HUES48 (cell line): Measurements from ENCODE around the gene SORD.
"Not testable (repeated sequence)": the region's sequence is repeated elsewhere in the genome, so short reads cannot be mapped to it uniquely, and the experiment has no call there.

ENCODE experiments used
- H3K27ac ChIP-seq: one replicate; pipeline ENCODE4 v1.7.0; 2013; ENCODE audit warnings: low read depth, low read length, inconsistent platforms
- H3K27me3 ChIP-seq: 2 replicates; pipeline ENCODE4 v1.6.1; 2013; ENCODE audit warnings: mild to moderate bottlenecking, low read length; ENCODE audit not compliant: control insufficient read depth, insufficient read depth
- H3K36me3 ChIP-seq: 2 replicates; pipeline ENCODE4 v1.6.1; 2013; ENCODE audit warnings: low read length; ENCODE audit not compliant: control insufficient read depth, insufficient read depth
- H3K4me1 ChIP-seq: 2 replicates; pipeline ENCODE4 v1.6.1; 2013; ENCODE audit warnings: mild to moderate bottlenecking, low read length; ENCODE audit not compliant: control insufficient read depth, insufficient read depth
- H3K4me3 ChIP-seq: 2 replicates; pipeline ENCODE4 v1.5.1; 2013; ENCODE audit warnings: mild to moderate bottlenecking, low read depth, low read length
- H3K9ac ChIP-seq: 2 replicates; pipeline ENCODE4 v1.6.1; 2013; ENCODE audit warnings: mild to moderate bottlenecking, low read depth, low read length, moderate library complexity
- H3K9me3 ChIP-seq: 2 replicates; pipeline ENCODE4 v1.6.1; 2013; ENCODE audit warnings: low read length; ENCODE audit not compliant: control insufficient read depth, insufficient read depth

Gene SORD

DNA sequence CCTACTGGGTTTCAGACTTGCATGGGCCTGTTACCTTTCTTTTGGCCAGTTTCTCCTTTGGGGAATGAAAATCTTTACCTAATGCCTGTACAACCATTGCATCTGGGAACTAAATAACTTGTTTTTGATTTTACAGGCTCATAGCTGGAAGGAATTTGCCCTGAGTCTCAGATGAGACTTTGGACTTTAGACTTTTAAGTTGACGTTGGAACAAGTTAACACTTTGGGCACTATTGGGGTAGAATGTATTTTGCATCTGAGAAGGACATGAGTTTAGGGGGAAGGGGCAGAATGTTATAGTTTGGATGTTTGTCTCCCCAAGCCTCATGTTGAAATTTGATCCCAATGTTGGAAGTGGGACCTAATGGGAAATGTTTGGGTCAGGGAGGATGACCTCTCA is 21.8 kb upstream of the SORD start:
- not testable (repeated sequence) for H3K4me3 ChIP-seq, H3K9me3 ChIP-seq, H3K4me1 ChIP-seq, H3K27me3 ChIP-seq, H3K36me3 ChIP-seq, H3K9ac ChIP-seq, H3K27ac ChIP-seq

DNA sequence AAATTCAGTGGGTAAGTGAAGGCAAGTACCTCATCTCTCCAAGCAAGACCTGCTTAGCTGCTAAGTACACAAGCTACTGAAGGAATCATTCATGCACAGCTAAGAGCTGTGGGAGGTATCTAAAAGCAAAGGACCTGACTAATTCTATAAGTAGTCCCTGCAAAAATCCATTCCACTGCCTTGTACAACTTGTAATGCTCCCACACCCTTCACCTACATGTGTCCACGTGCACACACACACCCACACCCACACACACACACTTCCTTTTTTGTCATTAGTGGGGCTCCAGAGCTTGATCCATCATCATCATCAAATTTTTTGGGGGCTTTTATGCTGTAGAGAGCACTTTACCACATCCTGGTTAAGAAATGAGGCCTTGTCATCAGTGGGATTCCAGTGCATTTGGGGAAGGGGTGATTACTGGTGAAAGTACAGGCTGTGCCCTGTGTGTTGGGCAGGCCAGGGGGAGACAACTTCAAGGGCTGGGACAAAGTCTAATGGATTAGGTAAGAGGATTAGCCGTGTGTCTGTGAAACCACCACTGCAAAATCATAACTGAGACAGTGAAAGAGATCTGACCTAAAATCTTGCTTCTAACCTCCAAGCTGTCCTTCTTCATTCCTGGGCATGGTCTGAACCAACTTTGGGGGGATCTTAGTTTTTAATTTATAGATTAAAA is 19.1 kb upstream of the SORD start:
- not testable (repeated sequence) for H3K4me3 ChIP-seq, H3K4me1 ChIP-seq, H3K36me3 ChIP-seq, H3K27ac ChIP-seq, H3K9ac ChIP-seq, H3K27me3 ChIP-seq
- peaks cover 16% of the 10 kb centered on the region for H3K9me3 ChIP-seq

DNA sequence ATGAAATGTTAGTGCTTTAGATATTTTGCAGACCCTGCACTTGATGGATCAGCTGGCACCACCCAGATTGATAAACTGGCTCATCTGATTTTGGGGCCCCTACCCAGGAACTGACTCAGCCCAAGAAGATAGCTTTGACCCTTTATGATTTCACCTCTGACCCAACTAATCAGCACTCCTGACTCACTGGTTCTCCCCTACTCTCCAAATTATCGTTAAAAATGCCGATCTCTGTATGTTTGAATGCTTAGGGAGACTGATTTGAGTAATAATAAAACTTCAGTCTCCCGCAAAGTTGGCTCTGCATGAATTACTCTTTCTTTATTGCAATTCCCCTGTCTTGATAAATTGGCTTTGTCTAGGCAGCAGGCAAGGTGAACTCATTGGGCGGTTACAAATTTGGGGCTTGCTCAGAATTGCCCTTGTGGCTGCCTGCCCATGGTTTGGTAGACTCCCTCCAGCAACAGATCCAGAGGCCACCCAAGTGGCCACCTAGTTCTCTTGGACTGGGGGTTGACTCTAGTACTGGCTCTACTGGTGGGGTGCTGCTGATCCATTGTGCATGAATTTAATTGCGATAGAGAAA is 18.3 kb upstream of the SORD start:
- H3K27ac ChIP-seq, H3K36me3 ChIP-seq, H3K9ac ChIP-seq, H3K27me3 ChIP-seq, H3K4me1 ChIP-seq, H3K4me3 ChIP-seq: not testable (repeated sequence)
- H3K9me3 ChIP-seq, result peaks cover 16% of the 10 kb centered on the region

DNA sequence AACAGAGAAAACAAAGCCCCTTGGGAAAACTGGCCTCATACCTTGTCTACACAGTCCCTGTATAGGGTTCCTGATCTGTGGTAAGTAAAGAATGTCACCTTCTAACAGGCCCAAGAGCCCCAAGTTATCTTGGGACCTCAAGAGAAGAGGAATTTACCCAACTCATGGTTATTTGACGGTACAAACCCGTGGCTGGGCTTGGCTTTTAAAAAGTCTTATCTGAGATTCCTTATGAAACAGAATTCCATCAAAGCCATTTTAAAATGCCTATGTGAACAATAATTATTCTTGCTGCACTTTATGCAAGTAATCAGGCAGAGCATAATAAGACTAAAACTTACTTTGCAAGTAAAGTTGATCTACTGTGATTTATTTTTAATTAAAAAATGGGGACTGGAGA is 13.9 kb upstream of the SORD start:
- Histone ChIP-seq H3K4me1 (no peaks in the 10 kb centered on the region), H3K27me3 (no peaks in the 10 kb centered on the region), H3K27ac (no peak overlapping the region), H3K9ac (no peak overlapping the region), H3K9me3 (peaks cover 16% of the 10 kb centered on the region), H3K36me3 (no peaks in the 10 kb centered on the region), H3K4me3 (no peak overlapping the region)

DNA sequence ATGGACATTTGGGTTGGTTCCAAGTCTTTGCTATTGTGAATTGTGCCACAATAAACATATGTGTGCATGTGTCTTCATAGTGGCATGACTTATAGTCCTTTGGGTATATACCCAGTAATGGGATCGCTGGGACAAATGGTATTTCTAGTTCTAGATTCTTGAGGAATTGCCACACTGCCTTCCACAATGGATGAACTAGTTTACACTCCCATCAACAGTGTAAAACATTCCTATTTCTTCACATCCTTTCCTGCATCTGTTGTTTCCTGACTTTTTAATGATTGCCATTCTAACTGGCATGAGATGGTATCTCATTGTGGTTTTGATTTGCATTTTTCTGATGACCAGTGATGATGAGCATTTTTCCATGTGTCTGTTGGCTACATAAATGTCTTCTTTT is 7.9 kb upstream of the SORD start:
- H3K27me3 ChIP-seq, H3K9me3 ChIP-seq, H3K4me3 ChIP-seq, H3K4me1 ChIP-seq, H3K36me3 ChIP-seq, H3K27ac ChIP-seq, H3K9ac ChIP-seq: not testable (repeated sequence)

DNA sequence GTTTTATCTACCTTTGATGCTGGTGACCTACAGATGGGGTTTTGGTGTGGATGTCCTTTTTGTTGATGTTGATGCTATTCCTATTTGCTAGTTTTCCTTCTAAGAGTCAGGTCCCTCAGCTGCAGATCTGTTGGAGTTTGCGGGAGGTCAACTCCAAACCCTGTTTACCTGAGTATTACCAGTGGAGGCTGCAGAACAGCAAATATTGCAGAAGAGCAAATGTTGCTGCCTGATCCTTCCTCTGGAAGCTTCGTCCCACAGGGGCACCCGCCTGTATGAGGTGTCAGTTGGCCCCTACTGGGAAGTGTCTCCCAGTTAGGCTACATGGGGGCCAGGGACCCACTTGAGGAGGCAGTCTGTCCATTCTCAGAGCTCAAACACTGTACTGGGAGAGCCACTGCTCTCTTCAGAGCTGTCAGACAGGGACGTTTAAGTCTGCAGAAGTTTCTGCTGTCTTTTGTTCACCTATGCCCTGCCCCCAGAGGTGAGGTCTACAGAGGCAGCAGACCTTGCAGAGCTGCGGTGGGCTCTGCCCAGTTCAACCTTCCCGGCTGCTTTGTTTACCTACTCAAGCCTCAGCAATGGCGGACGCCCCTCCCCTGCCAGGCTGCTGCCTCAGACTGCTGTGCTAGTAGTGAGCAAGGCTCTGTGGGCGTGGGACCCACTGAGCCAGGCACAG is 2.6 kb upstream of the SORD start:
- not testable (repeated sequence) for H3K4me3 ChIP-seq, H3K27ac ChIP-seq, H3K36me3 ChIP-seq, H3K27me3 ChIP-seq, H3K4me1 ChIP-seq, H3K9ac ChIP-seq, H3K9me3 ChIP-seq

DNA sequence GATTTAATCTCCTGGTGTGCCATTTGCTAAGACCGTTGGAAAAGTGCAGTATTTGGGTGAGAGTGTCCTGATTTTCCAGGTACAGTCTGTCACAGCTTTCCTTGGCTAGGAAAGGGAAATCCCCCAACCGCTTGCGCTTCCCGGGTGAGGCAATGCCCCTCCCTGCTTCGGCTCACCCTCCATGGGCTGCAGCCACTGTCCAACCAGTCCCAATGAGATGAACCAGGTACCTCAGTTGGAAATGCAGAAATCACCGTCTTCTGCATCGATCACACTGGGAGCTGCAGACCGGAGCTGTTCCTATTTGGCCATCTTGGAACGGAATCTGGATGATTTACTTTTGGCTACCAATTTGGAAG is 2.1 kb upstream of the SORD start:
- not testable (repeated sequence) for H3K9ac ChIP-seq, H3K4me3 ChIP-seq, H3K9me3 ChIP-seq, H3K4me1 ChIP-seq, H3K27ac ChIP-seq, H3K36me3 ChIP-seq, H3K27me3 ChIP-seq

DNA sequence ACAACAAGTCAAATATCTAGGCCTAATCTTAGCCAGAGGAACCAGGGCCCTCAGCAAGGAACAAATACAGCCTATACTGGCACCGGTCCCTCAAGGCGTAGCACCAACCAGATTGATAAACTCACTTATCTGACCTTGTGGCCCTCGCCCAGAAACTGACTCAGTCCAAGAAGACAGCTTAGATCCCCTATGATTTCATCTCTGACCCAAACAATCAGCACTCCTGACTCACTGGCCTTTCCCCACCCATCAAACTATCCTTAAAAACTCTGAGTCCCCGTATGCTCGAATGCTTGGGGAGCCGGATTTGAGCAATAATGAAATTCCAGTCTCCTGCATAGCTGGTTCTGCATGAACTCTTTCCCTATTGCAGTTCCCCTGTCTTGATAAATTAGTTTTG is 1.6 kb upstream of the SORD start:
- Histone ChIP-seq H3K9ac (no peak overlapping the region), H3K4me1 (peaks cover 8% of the 10 kb centered on the region), H3K9me3 (no peaks in the 10 kb centered on the region), H3K4me3 (no peak overlapping the region), H3K36me3 (no peaks in the 10 kb centered on the region), H3K27ac (no peak overlapping the region), H3K27me3 (no peaks in the 10 kb centered on the region)

DNA sequence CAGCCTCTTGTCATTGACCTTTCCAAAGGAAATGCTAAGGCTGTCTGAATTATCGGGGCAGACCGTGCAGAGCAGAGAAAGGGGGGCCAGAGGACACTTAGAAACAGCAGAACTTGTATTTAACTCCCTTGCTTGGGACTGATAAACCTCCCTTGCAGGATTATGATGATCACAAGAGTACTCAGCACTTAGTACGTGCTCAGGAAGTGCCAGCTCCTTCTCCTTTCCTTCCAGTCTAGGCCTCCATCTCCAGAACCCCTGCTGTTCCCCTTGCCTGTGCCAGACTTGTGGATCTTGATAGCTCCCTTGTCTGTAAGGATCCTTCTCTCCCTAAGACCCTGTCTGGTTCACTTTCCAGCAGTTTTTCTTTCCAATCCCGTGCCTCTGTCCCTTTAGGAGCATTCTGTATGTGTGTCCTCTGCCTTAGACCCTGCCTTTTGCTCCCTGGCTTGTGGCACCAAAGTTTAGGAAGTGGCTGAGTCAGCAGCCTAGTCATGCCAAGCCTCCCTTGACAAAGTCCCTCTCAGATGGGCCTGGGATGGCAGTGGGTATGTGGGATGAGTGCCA is 747 bp downstream of the SORD start:
- Histone ChIP-seq H3K27ac (peak overlapping the region; percentile 72), H3K4me1 (peaks cover 8% of the 10 kb centered on the region)

DNA sequence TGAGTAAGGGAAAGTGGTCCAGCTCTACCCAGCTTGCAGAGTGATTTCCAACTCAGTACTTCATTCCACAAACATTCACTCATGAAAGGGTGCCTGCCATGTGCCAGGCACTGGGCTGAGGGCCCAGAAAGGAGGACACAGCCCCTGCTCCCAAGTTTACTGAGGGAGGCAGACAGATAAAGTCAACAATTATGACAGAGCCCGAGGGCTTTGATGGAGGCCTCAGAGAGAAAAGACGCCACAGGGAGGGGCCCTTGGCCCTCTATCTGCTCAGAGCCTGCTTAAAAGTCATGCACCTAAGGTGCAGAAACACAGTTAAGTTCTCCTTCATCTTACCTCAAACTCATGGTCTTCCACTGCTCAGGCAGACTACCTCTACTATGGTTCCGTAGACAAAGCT is 1.7 kb downstream of the SORD start:
- H3K4me3 ChIP-seq, H3K27ac ChIP-seq, H3K9ac ChIP-seq: not testable (repeated sequence)

More for the DNA sequence above, 747 bp downstream of the SORD start:
- Histone ChIP-seq H3K9me3 (0 out of 2 replicates have a peak, but pooled peaks cover 3% of the 10 kb centered on the region), H3K9ac (peak overlapping the region; percentile 90), H3K36me3 (peaks cover 12% of the 10 kb centered on the region), H3K27me3 (no peaks in the 10 kb centered on the region), H3K4me3 (peak overlapping the region; percentile 84)

DNA sequence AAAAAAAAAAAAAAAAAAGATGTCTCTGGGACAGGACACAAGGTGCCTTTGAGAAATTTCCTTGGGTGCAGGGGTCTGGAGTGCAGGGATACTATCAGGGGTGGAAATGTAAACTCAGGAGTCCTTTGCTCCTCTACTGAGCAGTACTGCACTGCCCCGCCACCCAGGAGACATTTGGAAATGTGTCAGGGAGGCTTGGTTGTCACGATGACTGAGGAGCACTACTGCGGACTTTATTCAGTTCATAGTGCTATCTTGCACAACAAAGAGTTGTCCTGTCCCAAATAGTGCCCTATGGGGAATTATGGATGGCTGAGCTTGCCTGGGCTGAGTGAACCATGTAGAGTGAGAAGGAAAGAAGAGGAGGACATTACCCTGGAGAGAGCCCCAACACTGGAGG is 2.6 kb downstream of the SORD start:
- not testable (repeated sequence) for H3K4me1 ChIP-seq, H3K27ac ChIP-seq, H3K4me3 ChIP-seq, H3K9ac ChIP-seq, H3K27me3 ChIP-seq
- peaks cover 28% of the 10 kb centered on the region for H3K36me3 ChIP-seq
- H3K9me3 ChIP-seq, result 0 out of 2 replicates have a peak, but pooled peaks cover 12% of the 10 kb centered on the region

More for the DNA sequence above, 1.7 kb downstream of the SORD start:
- H3K4me1 ChIP-seq, H3K9me3 ChIP-seq, H3K27me3 ChIP-seq: not testable (repeated sequence)
- H3K36me3 ChIP-seq, result peaks cover 20% of the 10 kb centered on the region
